HEK293T (cell line): Measurements from ENCODE around the gene PDE4B.

Source experiments
- CTCF ChIA-PET: fragments of 350-600 bp; formaldehyde crosslinking; extraction: SDS; loops from one replicate; lab custom pipeline; 2021; ENCODE audit warnings: antibody characterized with exemption, inconsistent platforms; lab: Yijun Ruan, JAX
- POLR2A ChIA-PET: fragments of 350-600 bp; formaldehyde crosslinking; extraction: SDS; loops from one replicate; lab custom pipeline; 2020; ENCODE audit warnings: antibody characterized with exemption, inconsistent platforms; lab: Yijun Ruan, JAX
- DNase-seq: peaks from one replicate; pipeline ENCODE4 v3.0.0; 2012; ENCODE audit warnings: mixed read lengths; ENCODE audit errors: extremely low spot score
- ARNT ChIP-seq: fragments of 450-650 bp; IDR thresholded peaks from 2 replicates; pipeline ENCODE4 v1.6.1; 2017; ENCODE audit warnings: mild to moderate bottlenecking
- BHLHE40 ChIP-seq: fragments of 450-650 bp; IDR thresholded peaks from 2 replicates; pipeline ENCODE4 v1.6.1; 2016; ENCODE audit warnings: mild to moderate bottlenecking, moderate library complexity, borderline replicate concordance
- CTBP1 ChIP-seq: fragments of 450-650 bp; IDR thresholded peaks from 2 replicates; pipeline ENCODE4 v1.6.1; 2016; ENCODE audit warnings: borderline replicate concordance
- ELF4 ChIP-seq: fragments of 450-650 bp; IDR thresholded peaks from 2 replicates; pipeline ENCODE4 v1.6.1; 2017; ENCODE audit warnings: antibody characterized with exemption
- FOXA1 ChIP-seq: fragments of 450-650 bp; IDR thresholded peaks from 2 replicates; pipeline ENCODE4 v1.6.1; 2016; ENCODE audit warnings: mild to moderate bottlenecking
- FOXK2 ChIP-seq: fragments of 450-650 bp; IDR thresholded peaks from 2 replicates; pipeline ENCODE4 v1.6.1; 2016; ENCODE audit warnings: mild to moderate bottlenecking
- FOXM1 ChIP-seq: fragments of 450-650 bp; IDR thresholded peaks from 2 replicates; pipeline ENCODE4 v1.6.1; 2017; ENCODE audit warnings: mild to moderate bottlenecking, borderline replicate concordance
- HDGF ChIP-seq: fragments of 450-650 bp; IDR thresholded peaks from 2 replicates; pipeline ENCODE4 v1.6.1; 2017; ENCODE audit warnings: antibody characterized with exemption, borderline replicate concordance
- L3MBTL2 ChIP-seq: fragments of 450-650 bp; conservative IDR thresholded peaks from 2 replicates; pipeline ENCODE4 v1.6.1; 2016; ENCODE audit warnings: mild to moderate bottlenecking
- LEF1 ChIP-seq: fragments of 450-650 bp; IDR thresholded peaks from 2 replicates; pipeline ENCODE4 v1.6.1; 2017; ENCODE audit warnings: mild to moderate bottlenecking, borderline replicate concordance
- NFRKB ChIP-seq: fragments of 450-650 bp; IDR thresholded peaks from 2 replicates; pipeline ENCODE4 v1.6.1; 2016; ENCODE audit warnings: mild to moderate bottlenecking, moderate library complexity
- SP1 ChIP-seq: fragments of 450-650 bp; IDR thresholded peaks from 2 replicates; pipeline ENCODE4 v1.6.1; 2017
- SUZ12 ChIP-seq: fragments of 450-650 bp; IDR thresholded peaks from 2 replicates; pipeline ENCODE4 v1.6.1; 2016; ENCODE audit warnings: mild to moderate bottlenecking
- TARDBP ChIP-seq: fragments of 450-650 bp; IDR thresholded peaks from 2 replicates; pipeline ENCODE4 v1.6.1; 2016
- ZNF384 ChIP-seq: fragments of 450-650 bp; IDR thresholded peaks from 2 replicates; pipeline ENCODE4 v1.6.1; 2016
- TF ChIP-seq, protein P1 (sequence below): fragments of 450-650 bp; IDR thresholded peaks from 2 replicates; pipeline ENCODE4 v1.6.1; 2016

The PDE4B gene

DNA sequence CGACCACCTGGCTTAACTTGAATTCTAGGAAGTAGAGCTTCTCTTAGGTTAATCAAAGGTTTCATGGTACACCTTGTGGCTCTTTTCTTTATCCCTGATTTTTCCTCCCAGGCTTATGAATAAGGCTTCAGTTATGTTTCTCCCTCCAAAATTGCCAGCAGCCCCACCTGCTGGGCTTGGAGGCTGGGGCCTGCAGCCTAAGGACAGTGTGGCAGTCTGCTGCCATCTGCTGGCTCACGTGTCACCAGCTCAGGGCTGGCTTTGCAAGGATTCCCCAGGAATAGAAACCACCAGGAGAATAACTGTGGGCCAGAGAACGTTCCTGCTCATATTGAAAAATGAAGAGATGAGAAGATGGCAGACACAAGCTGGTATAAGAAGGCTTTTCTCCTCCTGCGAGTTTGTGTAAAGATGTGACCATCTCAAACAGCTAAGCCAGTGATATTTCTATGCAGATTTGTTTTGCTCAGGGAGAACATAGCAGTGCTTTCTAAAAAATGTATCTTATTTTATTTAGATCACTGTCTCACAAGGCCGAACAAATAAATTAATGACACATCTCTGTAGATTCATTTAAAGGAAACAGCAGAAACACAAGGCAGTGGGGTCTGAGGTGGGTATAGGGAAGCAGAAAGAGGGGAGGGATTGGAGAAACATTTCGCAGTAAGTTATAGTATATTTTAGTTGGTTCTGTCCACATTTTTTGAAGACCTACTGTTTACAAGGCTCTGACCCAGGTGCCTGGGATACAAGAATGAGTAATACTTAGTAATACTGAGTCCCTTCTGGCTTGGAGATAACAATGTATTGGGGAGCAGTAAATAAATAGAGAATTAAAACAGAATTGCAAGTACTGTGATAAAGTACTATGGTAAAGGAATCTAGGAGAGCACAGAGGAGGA lies 450.2 kb downstream of the PDE4B start:
- CTCF ChIA-PET, result interaction anchor here (0.8 to 4.4 kb wide), 11 partner anchors 9 to 289 kb away, joined by 3 to 47 read pairs (median 5); no protein-coding TSS in a partner anchor
- POLR2A ChIA-PET, result no interaction called here
- TF ChIP-seq HDGF (no peak), ARNT (peak; percentile 41; the same call in 1 of the 2 replicates), L3MBTL2 (peak; percentile 44; the same call in 1 of the 2 replicates)
- TF ChIP-seq, protein P1, sequence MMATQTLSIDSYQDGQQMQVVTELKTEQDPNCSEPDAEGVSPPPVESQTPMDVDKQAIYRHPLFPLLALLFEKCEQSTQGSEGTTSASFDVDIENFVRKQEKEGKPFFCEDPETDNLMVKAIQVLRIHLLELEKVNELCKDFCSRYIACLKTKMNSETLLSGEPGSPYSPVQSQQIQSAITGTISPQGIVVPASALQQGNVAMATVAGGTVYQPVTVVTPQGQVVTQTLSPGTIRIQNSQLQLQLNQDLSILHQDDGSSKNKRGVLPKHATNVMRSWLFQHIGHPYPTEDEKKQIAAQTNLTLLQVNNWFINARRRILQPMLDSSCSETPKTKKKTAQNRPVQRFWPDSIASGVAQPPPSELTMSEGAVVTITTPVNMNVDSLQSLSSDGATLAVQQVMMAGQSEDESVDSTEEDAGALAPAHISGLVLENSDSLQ, result no peak
- DNase-seq, result peak; percentile 90

DNA sequence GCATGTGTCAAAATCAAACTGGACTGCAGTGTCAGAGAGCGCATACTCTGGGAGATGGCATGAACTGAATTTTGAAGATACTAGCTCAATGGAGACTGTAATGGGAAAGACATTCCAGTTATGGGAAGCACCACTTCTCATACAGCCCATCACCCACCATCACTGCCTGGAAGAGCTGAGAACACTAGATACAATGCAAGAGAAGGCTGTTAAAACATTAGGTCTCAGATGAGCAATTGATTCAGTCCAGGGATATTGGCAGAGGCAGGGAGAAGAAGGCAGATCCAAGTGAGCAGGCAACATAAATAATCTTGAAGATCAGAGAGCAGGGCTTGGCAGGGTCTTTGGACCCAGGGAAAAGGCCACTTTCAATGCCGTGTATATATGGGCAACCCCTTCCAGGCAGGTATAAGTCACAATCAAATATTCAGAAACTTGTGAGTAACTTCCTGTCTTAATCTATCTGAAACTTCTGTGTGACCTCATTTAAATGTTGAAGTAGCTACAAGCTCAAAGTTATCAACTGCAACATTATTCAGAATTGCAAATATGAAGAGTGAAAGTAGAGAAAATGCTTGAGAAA lies 450.9 kb downstream of the PDE4B start:
- ChIA-PET CTCF (interaction anchor here (0.5 to 4.4 kb wide), 3 partner anchors 8 to 763 kb away, joined by 4 to 47 read pairs (median 6); no protein-coding TSS in a partner anchor), POLR2A (no interaction called here)
- DNase-seq, result no peak
- TF ChIP-seq TARDBP, result no peak
- no peak for TF ChIP-seq SUZ12
- no peak for TF ChIP-seq ELF4
- no peak for TF ChIP-seq FOXM1
- no peak for TF ChIP-seq ZNF384
- no peak for TF ChIP-seq HDGF
- no peak for TF ChIP-seq SP1
- no peak for TF ChIP-seq FOXK2
- TF ChIP-seq, protein P1, result no peak
- no peak for TF ChIP-seq NFRKB
- TF ChIP-seq BHLHE40, result no peak
- TF ChIP-seq LEF1, result no peak
- TF ChIP-seq FOXA1, result no peak
- TF ChIP-seq ARNT, result no peak

DNA sequence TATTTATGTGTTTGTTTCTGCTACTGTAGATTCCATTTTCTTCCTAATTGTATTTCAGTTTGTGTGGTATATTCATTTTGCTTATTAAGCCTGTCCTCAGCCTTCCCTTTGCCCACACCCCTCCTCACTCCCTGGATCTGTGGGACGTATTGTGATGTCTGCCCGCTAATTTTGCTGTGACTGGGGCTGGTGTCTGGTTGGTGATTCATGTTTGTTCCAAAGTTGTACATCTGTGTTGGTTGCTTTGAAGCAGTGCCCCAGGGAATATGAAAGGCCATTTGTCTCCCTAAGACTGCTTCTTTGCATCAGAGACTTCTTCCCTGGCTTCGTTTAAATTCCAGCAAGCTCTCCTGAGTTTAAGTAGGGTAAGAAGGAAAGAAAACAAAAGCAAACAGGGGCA lies 451.7 kb downstream of the PDE4B start:
- TF ChIP-seq HDGF (no peak), ARNT (no peak), FOXK2 (no peak), ZNF384 (no peak), ELF4 (no peak)
- DNase-seq, result no peak
- CTCF ChIA-PET, result interaction anchor here (4.4 kb wide), 1 partner anchor 283 kb away, joined by 47 read pairs; no protein-coding TSS in a partner anchor
- POLR2A ChIA-PET, result no interaction called here

DNA sequence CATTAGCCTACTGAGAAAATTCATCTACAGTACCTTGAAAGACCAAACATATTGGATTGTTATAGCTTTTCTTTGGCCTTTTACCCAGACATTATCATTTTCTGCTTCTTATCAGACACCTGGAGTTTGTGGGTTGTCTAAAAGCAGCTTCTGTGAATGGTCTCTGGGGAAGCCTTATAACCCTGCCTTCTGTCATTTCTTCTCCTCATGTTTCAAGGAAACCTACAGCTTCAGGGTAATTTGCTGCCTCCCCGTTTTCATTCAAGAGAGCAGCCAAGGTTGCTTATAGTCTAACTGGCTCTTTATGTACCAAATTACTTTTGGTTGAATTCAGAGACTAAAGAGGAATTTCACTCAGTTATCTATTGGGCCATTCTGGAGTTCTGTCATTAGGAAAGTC lies 453.0 kb downstream of the PDE4B start:
- no peak for TF ChIP-seq HDGF
- no peak for TF ChIP-seq SUZ12
- TF ChIP-seq FOXM1, result no peak
- no peak for TF ChIP-seq FOXK2
- no peak for TF ChIP-seq ZNF384
- TF ChIP-seq, protein P1, result no peak
- TF ChIP-seq LEF1, result no peak
- no peak for TF ChIP-seq ARNT
- TF ChIP-seq NFRKB, result no peak
- no peak for TF ChIP-seq SP1
- TF ChIP-seq TARDBP, result no peak
- TF ChIP-seq CTBP1, result no peak
- TF ChIP-seq FOXA1, result no peak
- no peak for DNase-seq
- CTCF ChIA-PET, result interaction anchor here (1.1 to 1.3 kb wide), 2 partner anchors 285 to 286 kb away, joined by 3 to 4 read pairs; no protein-coding TSS in a partner anchor
- POLR2A ChIA-PET, result no interaction called here

DNA sequence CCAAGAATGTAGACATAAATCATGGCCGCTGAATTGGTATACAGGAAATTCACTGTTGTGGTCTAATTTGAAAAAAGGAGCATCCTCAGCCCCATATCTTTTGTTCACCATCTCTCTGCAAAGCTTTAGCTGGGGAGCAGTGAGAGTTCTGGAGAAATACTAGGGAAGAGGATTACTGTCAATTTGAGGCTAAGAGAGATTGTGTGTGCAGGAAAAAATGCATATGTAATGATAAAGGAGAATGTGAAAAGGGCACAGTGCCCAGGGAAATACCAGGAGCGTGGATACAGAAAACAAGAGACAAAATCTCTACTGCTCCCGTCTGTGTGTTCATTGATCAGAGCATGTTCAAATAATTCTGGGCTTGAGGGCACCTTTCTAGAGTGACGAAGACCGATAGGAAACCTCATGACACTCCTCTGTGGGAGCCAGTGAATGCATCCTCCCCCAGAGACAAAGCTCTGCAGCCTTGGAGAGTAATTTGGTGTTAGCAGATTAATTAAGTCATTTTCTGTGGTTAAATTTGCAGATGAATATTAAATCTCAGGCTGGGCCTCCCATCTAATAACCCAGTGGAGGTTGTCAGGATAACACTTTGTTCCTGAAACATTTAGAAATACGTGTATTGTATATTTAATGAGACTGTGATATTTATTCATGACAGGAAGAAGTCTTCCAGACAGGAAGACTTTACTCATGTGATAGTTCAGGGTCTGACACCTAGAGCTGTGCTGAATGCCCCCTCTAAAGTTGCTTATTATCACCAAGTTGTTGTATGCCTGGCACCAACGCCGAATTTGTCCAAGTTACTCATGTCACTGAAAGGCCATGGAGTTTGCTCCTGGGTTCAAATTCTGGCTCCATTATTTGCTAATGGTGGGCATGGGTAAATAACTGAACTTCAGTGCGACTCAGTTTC lies 453.9 kb downstream of the PDE4B start:
- ChIA-PET POLR2A (no interaction called here), CTCF (interaction anchor here (1.1 to 2.3 kb wide), 4 partner anchors 200 to 287 kb away, joined by 3 to 8 read pairs (median 4); no protein-coding TSS in a partner anchor)

More for the DNA sequence above, 453.9 kb downstream of the PDE4B start:
- no peak for DNase-seq
- TF ChIP-seq NFRKB, result no peak
- TF ChIP-seq ARNT, result no peak
- no peak for TF ChIP-seq ZNF384
- TF ChIP-seq LEF1, result no peak
- no peak for TF ChIP-seq ELF4
- no peak for TF ChIP-seq CTBP1
- TF ChIP-seq SUZ12, result no peak
- TF ChIP-seq FOXK2, result no peak
- no peak for TF ChIP-seq FOXM1
- TF ChIP-seq FOXA1, result no peak
- TF ChIP-seq, protein P1, result no peak
- no peak for TF ChIP-seq SP1
- no peak for TF ChIP-seq L3MBTL2
- no peak for TF ChIP-seq HDGF
- TF ChIP-seq TARDBP, result no peak
- no peak for TF ChIP-seq BHLHE40
